ENCODE measurements around the gene TNP2.

DNA sequence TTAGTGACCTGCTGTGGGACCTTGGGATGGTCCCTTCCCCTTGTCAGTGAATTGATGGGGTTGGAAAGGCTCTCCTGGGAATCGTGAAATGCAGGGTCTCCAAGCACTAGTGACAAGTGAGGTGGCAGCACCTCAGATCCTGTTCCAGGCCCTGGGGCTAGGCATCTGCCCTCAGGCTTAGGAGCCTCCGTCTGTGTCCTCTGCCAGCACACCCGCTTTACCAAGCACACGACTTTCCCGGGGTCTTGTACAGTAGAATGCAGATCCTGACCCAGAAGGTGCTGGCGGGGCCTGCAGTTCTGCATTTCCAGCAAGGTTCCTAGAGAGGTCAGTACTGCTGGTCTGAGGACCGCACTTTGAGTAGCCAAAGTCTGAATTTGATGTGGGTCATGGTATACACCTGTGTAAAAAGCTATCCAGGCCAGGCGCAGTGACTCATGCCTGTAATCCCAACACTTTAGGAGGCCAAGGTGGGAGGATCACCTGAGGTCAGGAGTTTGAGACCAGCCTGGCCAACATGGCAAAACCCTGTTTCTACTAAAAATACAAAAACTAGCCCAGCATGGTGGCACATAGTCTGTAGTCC lies 45.3 kb upstream of the TNP2 start:
- TF ChIP-seq, protein P1, sequence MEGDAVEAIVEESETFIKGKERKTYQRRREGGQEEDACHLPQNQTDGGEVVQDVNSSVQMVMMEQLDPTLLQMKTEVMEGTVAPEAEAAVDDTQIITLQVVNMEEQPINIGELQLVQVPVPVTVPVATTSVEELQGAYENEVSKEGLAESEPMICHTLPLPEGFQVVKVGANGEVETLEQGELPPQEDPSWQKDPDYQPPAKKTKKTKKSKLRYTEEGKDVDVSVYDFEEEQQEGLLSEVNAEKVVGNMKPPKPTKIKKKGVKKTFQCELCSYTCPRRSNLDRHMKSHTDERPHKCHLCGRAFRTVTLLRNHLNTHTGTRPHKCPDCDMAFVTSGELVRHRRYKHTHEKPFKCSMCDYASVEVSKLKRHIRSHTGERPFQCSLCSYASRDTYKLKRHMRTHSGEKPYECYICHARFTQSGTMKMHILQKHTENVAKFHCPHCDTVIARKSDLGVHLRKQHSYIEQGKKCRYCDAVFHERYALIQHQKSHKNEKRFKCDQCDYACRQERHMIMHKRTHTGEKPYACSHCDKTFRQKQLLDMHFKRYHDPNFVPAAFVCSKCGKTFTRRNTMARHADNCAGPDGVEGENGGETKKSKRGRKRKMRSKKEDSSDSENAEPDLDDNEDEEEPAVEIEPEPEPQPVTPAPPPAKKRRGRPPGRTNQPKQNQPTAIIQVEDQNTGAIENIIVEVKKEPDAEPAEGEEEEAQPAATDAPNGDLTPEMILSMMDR (IDR thresholded peaks at IDR 0.05 in 4 of 5, conservative IDR thresholded peaks at IDR 0.05 in 1 of 5): no peak
- no peak for TF ChIP-seq POLR2A (IDR thresholded peaks at IDR 0.05)
